ENCODE results near the gene IL34. TPM values are rescaled to one million over a fixed set of nuclear protein-coding genes. Genes with fewer than 3 reads are reported as not detected.

The IL34 gene
- total and polyA plus RNA-seq, 4 donors = 0.25 to 0.93 (median 0.42) TPM

- no peak for DNase-seq (ENCODE audit: low spot score)
These were observed 30.5 kb downstream of the IL34 start for GRCh38 chr16:70676675-70677498.

GRCh38 chr16:70677499-70678120 is 31.3 kb downstream of the IL34 start:
- Histone ChIP-seq H3K27me3 (ENCODE audit: control insufficient read depth in 4 of 4, insufficient read depth in 4 of 4, low read length in 3 of 4) (no peaks in the 10 kb centered on the region), H3K4me1 (ENCODE audit: control insufficient read depth in 4 of 4, insufficient read depth in 4 of 4, low read length in 3 of 4) (peaks cover 13 to 23% (median 19%) of the 10 kb centered on the region in 4 donors), H3K9me3 (ENCODE audit: control insufficient read depth in 4 of 4, low read length in 3 of 4) (no peaks in the 10 kb centered on the region), H3K4me3 (ENCODE audit: low read depth in 1 of 3, low read length in 3 of 3) (no peak overlapping the region), H3K9ac (ENCODE audit: low read depth in 1 of 2, low read length in 2 of 2) (no peak overlapping the region), H3K27ac (ENCODE audit: low read depth in 1 of 2, low read length in 2 of 2) (no peak overlapping the region), H3K36me3 (ENCODE audit: control insufficient read depth in 4 of 4, insufficient read depth in 3 of 4, low read depth in 1 of 4, low read length in 3 of 4) (peaks cover 26 to 69% (median 40%) of the 10 kb centered on the region in 4 donors)
- no peak for DNase-seq (ENCODE audit: low spot score)
- 91% methylated on average over 15 of the region's 15 CpGs for WGBS
- TF ChIP-seq SP1 (IDR thresholded peaks at IDR 0.05) = no peak

More at GRCh38 chr16:70676675-70677498, 30.5 kb downstream of the IL34 start:
- 89% methylated on average over 14 of the region's 14 CpGs for WGBS
- peaks cover 26 to 70% (median 44%) of the 10 kb centered on the region in 4 donors for H3K36me3 ChIP-seq (ENCODE audit: control insufficient read depth in 4 of 4, insufficient read depth in 3 of 4, low read depth in 1 of 4, low read length in 3 of 4)
- H3K4me1 ChIP-seq (ENCODE audit: control insufficient read depth in 4 of 4, insufficient read depth in 4 of 4, low read length in 3 of 4) = peaks cover 8 to 16% (median 12%) of the 10 kb centered on the region in 4 donors
- no peak overlapping the region for H3K27ac ChIP-seq (ENCODE audit: low read depth in 1 of 2, low read length in 2 of 2)
- TF ChIP-seq NR2F2 (IDR thresholded peaks at IDR 0.05) = no peak
- no peak for TF ChIP-seq MAX (IDR thresholded peaks at IDR 0.05)
- TF ChIP-seq FOXA1 (IDR thresholded peaks at IDR 0.05) = no peak
- TF ChIP-seq CTCF (IDR thresholded peaks at IDR 0.05; ENCODE audit: low read depth, low read length, missing input control) = no peak
- H3K4me3 ChIP-seq (ENCODE audit: low read depth in 1 of 3, low read length in 3 of 3) = no peak overlapping the region
- H3K9ac ChIP-seq (ENCODE audit: low read depth in 1 of 2, low read length in 2 of 2) = no peak overlapping the region
- no peaks in the 10 kb centered on the region for H3K9me3 ChIP-seq (ENCODE audit: control insufficient read depth in 4 of 4, low read length in 3 of 4)
- H3K27me3 ChIP-seq (ENCODE audit: control insufficient read depth in 4 of 4, insufficient read depth in 4 of 4, low read length in 3 of 4) = no peaks in the 10 kb centered on the region

GRCh38 chr16:70678121-70678897 is 31.9 kb downstream of the IL34 start:
- Histone ChIP-seq H3K4me1 (ENCODE audit: control insufficient read depth in 4 of 4, insufficient read depth in 4 of 4, low read length in 3 of 4) (peaks cover 13 to 30% (median 26%) of the 10 kb centered on the region in 4 donors), H3K36me3 (ENCODE audit: control insufficient read depth in 4 of 4, insufficient read depth in 3 of 4, low read depth in 1 of 4, low read length in 3 of 4) (peaks cover 23 to 62% (median 37%) of the 10 kb centered on the region in 4 donors), H3K4me3 (ENCODE audit: low read depth in 1 of 3, low read length in 3 of 3) (no peak overlapping the region), H3K27ac (ENCODE audit: low read depth in 1 of 2, low read length in 2 of 2) (no peak overlapping the region), H3K9ac (ENCODE audit: low read depth in 1 of 2, low read length in 2 of 2) (no peak overlapping the region), H3K9me3 (ENCODE audit: control insufficient read depth in 4 of 4, low read length in 3 of 4) (no peaks in the 10 kb centered on the region), H3K27me3 (ENCODE audit: control insufficient read depth in 4 of 4, insufficient read depth in 4 of 4, low read length in 3 of 4) (no peaks in the 10 kb centered on the region)
- DNase-seq (ENCODE audit: low spot score) = no peak
- 92% methylated on average over 22 of the region's 22 CpGs for WGBS
- TF ChIP-seq ZBTB33 (IDR thresholded peaks at IDR 0.05) (no peak), HNF4A (conservative IDR thresholded peaks at IDR 0.05) (no peak), RXRA (IDR thresholded peaks at IDR 0.05) (no peak), ATF3 (IDR thresholded peaks at IDR 0.05) (no peak), FOXA1 (IDR thresholded peaks at IDR 0.05) (no peak), CTCF (IDR thresholded peaks at IDR 0.05; ENCODE audit: low read depth, low read length, missing input control) (no peak), REST (IDR thresholded peaks at IDR 0.05) (no peak), EGR1 (IDR thresholded peaks at IDR 0.05; ENCODE audit: low read depth in 2 of 2) (no peak), YY1 (IDR thresholded peaks at IDR 0.05) (no peak), HNF4G (IDR thresholded peaks at IDR 0.05) (no peak)
